Esophagus muscularis mucosa (tissue), 4 donors: Measurements from ENCODE around the gene SCAF11.

Experiments
- CTCF ChIP-seq, 3 experiments: fragments of 200-600 bp in 2 of 3; fragments of 450-650 bp in 1 of 3; sonication (generic) in 2 of 3; IDR thresholded peaks; one replicate each; pipeline ENCODE4 v1.5.1; 2017 to 2019; ENCODE audit warnings: antibody characterized with exemption in 3 of 3, mild to moderate bottlenecking in 2 of 3, moderate library complexity in 1 of 3
- EP300 ChIP-seq: sonication (generic); formaldehyde crosslinking; IDR thresholded peaks from one replicate; pipeline ENCODE4 v1.6.1; 2017; ENCODE audit warnings: antibody characterized with exemption
- POLR2A ChIP-seq: fragments of 450-650 bp; IDR thresholded peaks from one replicate; pipeline ENCODE4 v1.6.1; 2017; ENCODE audit warnings: antibody characterized with exemption, moderate library complexity, mild to moderate bottlenecking, low read depth
- POLR2AphosphoS5 ChIP-seq, 2 donors: sonication (generic); formaldehyde crosslinking; IDR thresholded peaks; one replicate each; pipeline ENCODE4 v1.6.1; 2017; ENCODE audit warnings: antibody characterized with exemption in 2 of 2

- no peak for TF ChIP-seq POLR2A
- no peak for TF ChIP-seq CTCF (IDR thresholded peaks at IDR 0.05)
- no peak for TF ChIP-seq EP300
- TF ChIP-seq POLR2AphosphoS5 (IDR thresholded peaks at IDR 0.05): no peak
These were observed 1.1 kb downstream of the SCAF11 start for GRCh38 chr12:45989287-45989686.
